BE2C (cell line): ENCODE measurements around the gene PAXIP1.

Source experiments
- DNase-seq: peaks from one replicate; pipeline ENCODE4 v3.0.0-alpha.2; 2020
- H3K27me3 ChIP-seq: fragments of 250-450 bp; sonication (Bioruptor Pico); 2 replicates; pipeline ENCODE4 v1.5.1; 2020; ENCODE audit warnings: mild to moderate bottlenecking
- H3K36me3 ChIP-seq: fragments of 250-450 bp; sonication (Bioruptor Pico); 2 replicates; pipeline ENCODE4 v1.5.1; 2020; ENCODE audit warnings: mild to moderate bottlenecking
- H3K4me1 ChIP-seq: fragments of 250-450 bp; sonication (Bioruptor Pico); 2 replicates; pipeline ENCODE4 v1.5.1; 2020
- H3K4me3 ChIP-seq: 2 replicates; pipeline ENCODE4 v1.5.1; 2011; ENCODE audit warnings: low read depth, low read length
- H3K9me3 ChIP-seq: fragments of 250-450 bp; sonication (Bioruptor Pico); 2 replicates; pipeline ENCODE4 v1.5.1; 2020
- CTCF ChIP-seq: IDR thresholded peaks from 2 replicates; pipeline ENCODE4 v1.5.1; 2012; ENCODE audit warnings: mild to moderate bottlenecking, low read depth, low read length

Gene PAXIP1

GRCh38 chr7:155032978-155033377 lies 30.1 kb upstream of the PAXIP1 start:
- Histone ChIP-seq H3K36me3 (no peaks in the 10 kb centered on the region), H3K4me1 (no peaks in the 10 kb centered on the region), H3K9me3 (no peaks in the 10 kb centered on the region), H3K4me3 (no peak overlapping the region), H3K27me3 (peaks cover 15% of the 10 kb centered on the region)
- DNase-seq: no peak
- TF ChIP-seq CTCF: 0 out of 2 replicates have a peak, but pooled peaks have one; percentile 9

- H3K4me1 ChIP-seq: no peaks in the 10 kb centered on the region
- no peaks in the 10 kb centered on the region for H3K9me3 ChIP-seq
- DNase-seq: no peak
- no peak for TF ChIP-seq CTCF
- peaks cover 14% of the 10 kb centered on the region for H3K27me3 ChIP-seq
- no peaks in the 10 kb centered on the region for H3K36me3 ChIP-seq
- H3K4me3 ChIP-seq: no peak overlapping the region
Measured at GRCh38 chr7:155027879-155028278, 25.0 kb upstream of the PAXIP1 start.

GRCh38 chr7:155021699-155022145 lies 18.8 kb upstream of the PAXIP1 start:
- no peak for DNase-seq

GRCh38 chr7:155020996-155021395 lies 18.1 kb upstream of the PAXIP1 start:
- Histone ChIP-seq H3K36me3 (no peaks in the 10 kb centered on the region), H3K9me3 (no peaks in the 10 kb centered on the region), H3K27me3 (peaks cover 4% of the 10 kb centered on the region; the same call in 1 of the 2 replicates), H3K4me1 (no peaks in the 10 kb centered on the region), H3K4me3 (no peak overlapping the region)
- TF ChIP-seq CTCF: no peak
- DNase-seq: no peak

More at GRCh38 chr7:155021699-155022145, 18.8 kb upstream of the PAXIP1 start:
- Histone ChIP-seq H3K4me3 (no peak overlapping the region), H3K9me3 (no peaks in the 10 kb centered on the region), H3K36me3 (no peaks in the 10 kb centered on the region), H3K27me3 (peaks cover 4% of the 10 kb centered on the region; the same call in 1 of the 2 replicates), H3K4me1 (no peaks in the 10 kb centered on the region)
- no peak for TF ChIP-seq CTCF

- Histone ChIP-seq H3K27me3 (peaks cover 4% of the 10 kb centered on the region; the same call in 1 of the 2 replicates), H3K9me3 (no peaks in the 10 kb centered on the region), H3K4me3 (no peak overlapping the region), H3K36me3 (no peaks in the 10 kb centered on the region), H3K4me1 (no peaks in the 10 kb centered on the region)
- no peak for DNase-seq
- TF ChIP-seq CTCF: no peak
Measured at GRCh38 chr7:155017834-155018233, 14.9 kb upstream of the PAXIP1 start.

GRCh38 chr7:155011086-155011485 lies 8.2 kb upstream of the PAXIP1 start:
- H3K27me3 ChIP-seq: 0 out of 2 replicates have a peak, but pooled peaks cover 4% of the 10 kb centered on the region
- TF ChIP-seq CTCF: no peak
- no peak overlapping the region for H3K4me3 ChIP-seq
- H3K9me3 ChIP-seq: no peaks in the 10 kb centered on the region
- H3K36me3 ChIP-seq: no peaks in the 10 kb centered on the region
- DNase-seq: no peak
- H3K4me1 ChIP-seq: no peaks in the 10 kb centered on the region
